HG03469 (cell line): ENCODE data around the gene MR1.

Experiments used
- ATAC-seq: cut with Tn5 transposase; IDR thresholded peaks from one replicate; pipeline ENCODE4 v1.9.1; 2021; ENCODE audit warnings: mild to moderate bottlenecking, moderate library complexity, moderate number of reproducible peaks; ENCODE audit not compliant: unreplicated experiment

MR1 gene

DNA sequence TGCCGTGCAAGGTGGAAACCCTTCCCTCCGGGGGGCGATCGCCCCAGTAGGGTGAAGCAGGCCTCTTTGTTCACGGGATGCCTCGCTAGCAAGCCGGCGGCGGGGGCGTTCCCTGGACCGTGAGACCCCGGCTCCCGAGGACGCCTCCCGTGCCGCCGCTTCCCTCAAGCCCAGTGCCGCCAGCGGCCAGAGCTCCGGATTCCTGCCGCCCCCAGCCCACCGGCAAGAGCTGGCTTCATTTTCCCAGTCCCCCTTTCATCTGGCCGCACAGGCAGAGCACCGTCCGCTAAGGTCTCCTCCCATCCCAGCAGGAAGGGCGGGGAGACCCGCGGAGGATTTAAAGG is 71.0 kb downstream of the MR1 start:
- ATAC-seq = no peak

GRCh38 chr1:181105134-181106021 is 71.6 kb downstream of the MR1 start:
- peak; percentile 47 for ATAC-seq

GRCh38 chr1:181106022-181106312 is 72.2 kb downstream of the MR1 start:
- ATAC-seq = no peak

- no peak for ATAC-seq
These were observed 72.7 kb downstream of the MR1 start for GRCh38 chr1:181106479-181106878.

GRCh38 chr1:181107711-181108110 is 73.9 kb downstream of the MR1 start:
- no peak for ATAC-seq

DNA sequence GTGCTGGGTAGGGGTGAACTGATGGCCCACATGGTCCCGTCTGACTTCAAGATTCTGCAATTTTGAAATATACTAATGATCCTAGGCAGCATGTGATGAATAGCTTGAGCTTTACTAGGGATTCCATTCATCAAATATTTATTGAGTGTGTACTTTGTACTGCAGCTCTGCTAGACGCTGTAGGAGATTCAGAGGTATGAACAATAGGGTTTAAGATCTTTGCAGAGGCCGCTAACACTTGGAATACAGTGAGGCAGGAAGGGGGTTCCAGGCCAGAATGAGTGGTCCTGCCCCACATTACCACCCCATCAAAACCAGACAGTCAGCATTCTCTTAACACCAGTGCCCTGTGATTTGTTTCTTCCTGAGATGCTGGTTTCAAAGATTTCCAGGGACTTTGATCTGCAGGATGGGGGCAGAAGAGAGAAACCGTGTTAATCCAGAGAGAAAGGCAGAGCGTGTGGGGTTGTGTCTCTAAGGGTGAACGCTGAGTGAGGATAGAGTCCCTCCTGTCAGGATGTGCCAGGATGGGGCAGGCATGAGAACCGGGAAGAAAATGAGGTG is 74.6 kb downstream of the MR1 start:
- no peak for ATAC-seq

GRCh38 chr1:181110013-181110412 is 76.2 kb downstream of the MR1 start:
- no peak for ATAC-seq
